CD4-positive, alpha-beta T cell treated with Interleukin-4 for 4 hours (primary cell): ENCODE data around the gene ADGRF3.
"Not testable (repeated sequence)": the region's sequence is repeated elsewhere in the genome, so short reads cannot be mapped to it uniquely, and the experiment has no call there.

ENCODE experiments used
- DNase-seq: peaks from one replicate; pipeline ENCODE4 v3.0.0-alpha.2; 2020

The ADGRF3 gene

GRCh38 chr2:26270373-26270772, 76.2 kb downstream of the ADGRF3 start:
- no peak for DNase-seq

DNA sequence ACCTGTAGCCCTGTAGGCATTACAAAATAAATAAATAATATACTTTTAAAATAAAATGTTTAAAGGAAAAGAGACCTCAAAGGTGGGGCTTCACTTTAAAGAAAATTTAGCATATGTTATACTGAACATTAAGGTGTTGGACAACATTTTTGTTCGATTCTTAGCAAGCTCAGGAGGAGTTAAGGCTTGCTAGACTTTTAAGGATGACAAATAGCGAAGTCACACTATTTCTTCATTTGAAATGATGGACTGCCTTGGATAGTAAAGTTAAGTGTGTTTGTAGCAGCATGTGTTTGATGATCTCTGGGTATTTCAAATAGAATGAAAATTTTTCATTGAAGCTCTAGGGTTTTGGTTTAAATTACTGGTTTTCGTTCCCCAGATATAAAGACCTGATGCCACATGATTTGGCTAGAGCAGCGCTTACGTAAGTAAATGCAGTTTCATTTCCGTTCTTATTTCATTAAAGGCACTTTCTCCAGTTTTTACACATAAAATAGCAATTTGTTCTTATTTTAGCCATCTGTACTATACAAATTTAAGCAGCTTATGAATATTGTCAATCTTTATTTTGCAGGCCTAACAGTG, 76.9 kb downstream of the ADGRF3 start:
- no peak for DNase-seq

DNA sequence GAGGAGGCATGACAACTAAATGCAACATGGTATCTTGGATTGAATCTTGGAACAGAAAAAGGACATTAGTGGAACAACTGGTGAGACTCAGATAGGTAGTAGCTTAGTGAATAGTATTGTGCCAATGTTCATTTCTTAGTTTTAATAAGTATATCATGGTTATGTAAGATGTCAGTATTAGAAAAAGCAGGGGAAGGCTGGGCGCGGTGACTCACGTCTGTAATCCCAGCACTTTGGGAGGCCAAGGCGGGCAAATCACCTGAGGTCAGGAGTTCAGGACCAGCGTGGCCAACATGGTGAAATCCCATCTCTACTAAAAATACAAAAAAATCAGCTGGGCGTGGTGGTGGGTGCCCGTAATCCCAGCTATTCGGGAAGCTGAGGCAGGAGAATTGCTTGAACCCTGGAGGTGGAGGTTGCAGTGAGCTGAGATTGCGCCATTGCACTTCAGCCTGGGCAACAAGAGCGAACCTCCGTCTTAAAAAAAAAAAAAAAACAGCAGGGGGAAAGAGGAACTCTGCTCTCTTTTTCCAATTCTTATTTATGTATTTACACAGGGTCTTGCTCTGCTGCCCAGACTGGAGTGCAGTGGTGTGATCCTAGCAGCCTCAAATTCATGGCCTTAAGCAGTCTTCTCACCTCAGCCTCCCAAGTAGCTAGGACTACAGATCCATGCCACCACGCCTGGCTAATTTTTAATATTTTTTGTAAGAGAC, 77.8 kb downstream of the ADGRF3 start:
- not testable (repeated sequence) for DNase-seq

- DNase-seq, result no peak
These were observed 78.4 kb downstream of the ADGRF3 start for GRCh38 chr2:26268213-26268612.

GRCh38 chr2:26258836-26259235, 87.8 kb downstream of the ADGRF3 start:
- not testable (repeated sequence) for DNase-seq
